SIG-M5 treated with dmso at 0.1 percent for 504 hours (cell line): Measurements from ENCODE around the gene LLGL1.

Source experiments
- DNase-seq: peaks from one replicate; lab custom pipeline; 2025; ENCODE audit not compliant: unreplicated experiment; lab: John Stamatoyannopoulos, UW

Gene LLGL1

GRCh38 chr17:18267927-18268711, 42.7 kb downstream of the LLGL1 start:
- no peak for DNase-seq

DNA sequence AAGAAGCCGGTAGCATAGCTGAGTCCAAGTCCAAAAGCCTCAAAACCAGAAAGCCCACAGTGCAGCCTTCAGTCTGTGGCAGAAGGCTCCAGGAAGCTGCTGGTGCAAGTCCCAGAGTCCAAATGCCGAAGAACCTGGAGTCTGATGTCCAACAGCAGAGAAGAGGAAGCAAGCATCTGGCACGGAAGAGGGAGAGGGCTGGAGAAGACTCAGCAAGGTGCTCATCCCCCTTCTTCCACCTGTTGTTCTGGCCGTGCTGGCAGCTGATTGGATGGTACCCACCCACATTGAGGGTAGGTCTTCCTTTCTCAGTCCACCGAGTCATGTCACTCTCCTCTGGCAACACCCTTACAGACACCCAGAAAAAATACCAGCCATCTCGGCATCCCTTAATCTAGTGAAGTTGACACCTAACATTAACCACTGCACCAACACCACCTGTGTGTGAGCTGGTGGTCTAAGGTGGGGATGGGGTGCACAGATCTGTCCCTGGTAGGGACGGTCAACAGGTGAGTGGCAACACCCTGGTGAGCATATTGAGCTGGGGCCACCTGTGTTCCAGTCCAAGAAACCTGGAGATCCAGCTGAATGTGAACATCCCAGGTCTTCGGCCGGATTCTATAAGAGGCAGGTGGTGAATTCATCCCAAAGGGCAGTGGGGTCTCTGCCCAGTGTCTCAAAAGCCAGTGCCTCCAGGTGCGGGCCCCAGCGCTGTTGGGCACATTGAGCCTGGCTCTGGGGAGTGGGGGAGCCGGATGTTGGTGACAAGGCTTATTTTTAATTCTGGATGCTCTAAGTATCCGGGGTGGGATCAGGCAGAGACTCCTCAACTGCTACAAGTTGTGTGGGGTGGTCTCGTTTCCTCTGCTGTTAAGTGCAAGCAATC, 44.9 kb downstream of the LLGL1 start:
- no peak for DNase-seq

- no peak for DNase-seq
Measured at GRCh38 chr17:18277076-18277475, 51.6 kb downstream of the LLGL1 start.

DNA sequence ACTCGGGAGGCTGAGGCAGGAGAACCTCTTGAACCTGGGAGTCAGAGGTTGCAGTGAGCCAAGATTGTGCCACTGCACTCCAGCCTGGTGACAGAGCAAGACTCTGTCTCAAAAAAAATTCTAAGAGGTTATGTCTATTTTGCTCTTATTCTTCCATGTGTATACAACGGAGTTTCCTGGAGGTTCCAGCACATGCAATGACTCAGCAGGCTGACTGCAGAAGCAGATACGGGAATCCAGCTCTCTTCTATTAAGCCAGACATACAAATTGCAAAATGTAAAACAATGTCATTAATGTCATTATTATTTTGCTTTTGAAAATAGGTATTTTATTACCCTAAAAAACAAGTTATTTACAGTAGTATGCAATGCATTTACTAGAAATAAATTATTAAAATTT, 53.4 kb downstream of the LLGL1 start:
- DNase-seq, result no peak

DNA sequence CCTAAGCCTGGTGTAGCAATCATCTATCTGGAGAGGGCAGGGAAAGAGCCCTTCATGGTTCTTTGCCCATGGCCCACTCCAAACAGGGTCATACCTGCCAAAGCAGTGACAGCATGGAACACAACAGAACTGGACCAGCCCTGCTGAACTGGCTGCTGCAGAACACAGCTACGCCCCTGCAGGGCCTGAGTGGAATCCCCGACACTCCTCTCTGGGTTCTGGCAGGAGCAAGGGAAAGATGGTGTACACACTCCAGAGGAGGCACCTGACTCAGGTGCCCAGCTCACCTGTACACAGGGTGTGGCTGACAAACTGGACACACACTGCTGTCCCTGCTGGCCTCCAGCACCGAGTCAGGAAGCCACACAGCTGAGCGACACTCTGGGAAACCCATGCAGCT, 54.8 kb downstream of the LLGL1 start:
- DNase-seq, result no peak

DNA sequence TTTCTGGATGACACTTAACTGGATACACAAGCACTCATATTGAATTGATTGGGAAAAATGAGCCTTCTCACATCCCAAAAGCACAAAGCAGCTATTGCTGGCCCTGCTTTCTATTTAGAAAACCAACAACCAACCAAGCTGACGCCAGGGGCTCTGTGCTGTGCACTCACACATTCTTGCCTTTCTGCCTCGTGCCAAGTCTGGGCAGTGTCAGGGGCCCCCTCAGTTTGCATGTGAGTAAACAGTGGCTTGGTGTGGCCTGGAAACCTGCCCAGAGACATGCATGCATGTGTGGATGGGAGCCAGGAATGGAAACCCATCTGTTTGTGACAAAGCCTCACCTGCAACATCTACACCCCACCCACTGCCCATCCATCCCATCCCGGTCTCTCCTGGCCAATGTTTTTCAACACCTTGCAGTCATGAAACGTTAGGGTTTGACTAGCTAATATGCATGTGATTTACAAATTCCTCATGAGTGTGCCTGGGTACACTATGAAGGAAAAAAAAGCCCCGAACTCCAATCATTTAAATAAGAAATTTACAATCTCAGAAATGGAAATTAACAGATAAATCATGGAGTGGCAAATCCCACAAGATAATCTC, 55.4 kb downstream of the LLGL1 start:
- no peak for DNase-seq

DNA sequence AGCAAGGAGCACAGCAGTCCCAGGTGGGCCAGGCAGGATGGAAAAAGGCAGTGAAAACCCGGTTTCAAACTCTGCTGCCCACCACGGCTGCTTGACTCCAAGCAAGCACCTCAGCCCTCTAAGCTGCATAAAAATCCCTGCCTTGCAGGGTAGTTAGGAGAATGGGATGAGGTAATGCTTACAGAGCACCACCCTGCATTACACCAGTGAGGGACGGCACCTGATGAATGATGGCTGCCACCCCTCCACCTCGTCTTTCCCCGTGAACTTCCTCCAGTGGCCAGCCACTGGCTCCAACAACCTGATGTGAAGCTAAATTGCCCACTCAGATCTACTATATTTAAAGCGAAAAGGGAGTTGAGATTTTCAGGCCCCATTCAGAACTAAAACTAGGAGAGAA, 56.4 kb downstream of the LLGL1 start:
- no peak for DNase-seq

DNA sequence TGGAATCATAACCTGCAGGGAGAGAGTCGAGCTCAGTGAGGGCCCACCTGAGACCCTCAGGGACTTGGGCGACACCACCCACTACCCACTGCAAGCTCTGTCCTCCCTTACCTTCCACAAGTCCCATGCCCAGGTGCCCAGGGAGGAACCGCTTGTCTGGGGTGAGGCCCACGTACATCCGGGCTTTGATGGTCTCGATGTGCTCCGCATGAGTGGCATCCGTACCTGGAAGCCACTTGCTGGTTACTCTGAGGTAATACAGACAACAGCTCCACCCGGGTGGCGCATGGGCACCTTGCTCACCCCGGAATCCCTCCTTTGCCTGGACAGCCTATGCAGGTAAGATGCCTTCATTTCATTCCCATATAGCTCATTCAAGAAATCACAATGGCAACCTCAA, 59.9 kb downstream of the LLGL1 start:
- no peak for DNase-seq

DNA sequence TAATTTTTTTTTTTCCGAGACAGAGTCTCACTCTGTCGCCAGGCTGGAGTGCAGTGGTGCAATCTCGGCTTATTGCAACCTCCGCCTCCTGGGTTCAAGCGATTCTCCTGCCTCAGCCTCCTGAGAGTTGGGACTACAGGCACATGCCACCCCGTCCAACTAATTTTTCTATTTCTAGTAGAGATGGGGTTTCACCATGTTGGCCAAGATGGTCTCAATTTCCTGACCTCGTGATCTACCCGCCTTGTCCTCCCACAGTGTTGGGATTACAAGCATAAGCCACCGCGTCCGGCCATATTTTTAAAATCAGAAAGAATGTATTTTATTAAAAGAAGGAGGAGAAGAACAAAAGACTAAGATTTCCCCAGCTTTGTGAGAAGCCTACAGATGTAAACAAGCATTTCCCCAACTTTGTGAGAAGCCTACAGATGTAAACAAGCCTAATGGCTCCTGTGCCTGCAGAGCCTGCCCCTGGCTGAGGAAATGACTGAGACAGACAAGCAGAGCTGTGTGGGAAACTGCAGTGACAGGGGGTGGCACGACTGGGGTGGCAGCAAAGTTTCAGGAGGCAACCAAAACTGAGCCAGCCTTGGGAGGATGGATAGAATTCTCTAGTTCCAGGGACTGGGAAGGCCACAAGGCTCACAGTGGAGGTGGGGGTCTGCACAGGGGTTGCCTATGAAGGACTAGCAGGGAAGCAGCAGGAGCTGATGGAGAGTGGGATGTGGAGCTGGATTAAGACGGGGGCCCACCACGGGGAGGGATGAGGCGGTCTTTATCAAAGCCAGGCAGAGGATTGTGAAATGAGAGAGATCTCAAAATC, 66.5 kb downstream of the LLGL1 start:
- no peak for DNase-seq
